Measurements from ENCODE around the gene PDE6A. TPM values are rescaled to one million over a fixed set of nuclear protein-coding genes. Genes with fewer than 3 reads are reported as not detected.

PDE6A gene
- total and polyA plus RNA-seq, 9 of the 15 experiments (the other 6 are each of a cell fraction or from before 2014, with no cell fraction given), result 0.01 to 0.04 (median 0.01) TPM; not detected in 6

GRCh38 chr5:149834246-149834855 is 110.2 kb downstream of the PDE6A start (continued):
- TF ChIP-seq POLR2B (IDR thresholded peaks at IDR 0.05; ENCODE audit: low read depth, partially characterized antibody), result no peak
- TF ChIP-seq TAF9B (IDR thresholded peaks at IDR 0.05; ENCODE audit: partially characterized antibody), result no peak
- TF ChIP-seq IRF9 (tag; IDR thresholded peaks at IDR 0.05), result no peak
- 0 out of 2 replicates have a peak, but pooled peaks have one; percentile 22 for TF ChIP-seq MAX (CRISPR knock-in tag; IDR thresholded peaks at IDR 0.05)
- no peak for TF ChIP-seq TEAD2 (tag; IDR thresholded peaks at IDR 0.05)
- TF ChIP-seq SIN3A (IDR thresholded peaks at IDR 0.05; ENCODE audit: borderline replicate concordance in 2 of 2, control insufficient read depth in 1 of 2, low read depth in 2 of 2, low read length in 2 of 2), result no peak
- peak; percentile 77 for TF ChIP-seq DEAF1 (CRISPR knock-in tag; IDR thresholded peaks at IDR 0.05)
- peak; percentile 82 to 85 for TF ChIP-seq RAD21 (CRISPR knock-in tag; conservative IDR thresholded peaks at IDR 0.05 in 1 of 2, IDR thresholded peaks at IDR 0.05 in 1 of 2)
- TF ChIP-seq UBTF (IDR thresholded peaks at IDR 0.05; ENCODE audit: borderline replicate concordance in 1 of 2, low read depth in 2 of 2, low read length in 2 of 2), result no peak
- no peak for TF ChIP-seq SIX5 (IDR thresholded peaks at IDR 0.05; ENCODE audit: borderline replicate concordance in 1 of 2, insufficient read depth in 1 of 2, low read depth in 1 of 2, low read length in 2 of 2)
- peak; percentile 72 to 86 (median 85) for TF ChIP-seq CTCF (IDR thresholded peaks at IDR 0.05 in 2 of 3, conservative IDR thresholded peaks at IDR 0.05 in 1 of 3; ENCODE audit: insufficient read depth in 2 of 3, low read depth in 1 of 3, low read length in 3 of 3)
- no peak for TF ChIP-seq POLR2A (conservative IDR thresholded peaks at IDR 0.05)
- no peak for TF ChIP-seq SAFB2 (IDR thresholded peaks at IDR 0.05; ENCODE audit: borderline replicate concordance, low read depth, low read length, severe bottlenecking)
